Right lobe of liver (tissue), 6 donors: ENCODE data around the gene AOX1. TPM values are rescaled to one million over a fixed set of nuclear protein-coding genes. Genes with fewer than 3 reads are reported as not detected.

Experiments
- ATAC-seq, 4 donors: fragments of 200-7000 bp; cut with Tn5 transposase; one replicate each; pipeline ENCODE4 v1.9.1; 2020; ENCODE audit warnings: mild to moderate bottlenecking in 4 of 4, moderate library complexity in 4 of 4
- DNase-seq, 3 donors: peaks; one replicate each; pipeline ENCODE4 v3.0.0-alpha.2; 2020
- H3K27ac ChIP-seq, 3 donors: fragments of 200-600 bp; one replicate each; pipeline ENCODE4 v1.8.0; 2022
- H3K27me3 ChIP-seq, 2 donors: fragments of 200-600 bp; one replicate each; pipeline ENCODE4 v1.8.0; 2022
- H3K36me3 ChIP-seq, 4 donors: fragments of 200-600 bp; sonication (generic) in 1 of 4; one replicate each; pipeline versions ENCODE4 v1.5.1 to v1.8.0; 2017 to 2022; ENCODE audit warnings: control low read depth in 1 of 4
- H3K4me1 ChIP-seq, 4 donors: fragments of 200-600 bp; sonication (generic) in 1 of 4; one replicate each; pipeline versions ENCODE4 v1.5.1 to v1.8.0; 2017 to 2022; ENCODE audit warnings: control low read depth in 1 of 4
- H3K4me3 ChIP-seq, 3 donors: fragments of 200-600 bp; one replicate each; pipeline ENCODE4 v1.8.0; 2022
- H3K9me3 ChIP-seq, 4 donors: fragments of 200-600 bp; sonication (generic) in 1 of 4; one replicate each; pipeline versions ENCODE4 v1.5.1 to v1.8.0; 2017 to 2022; ENCODE audit warnings: control low read depth in 1 of 4
- CTCF ChIP-seq, 4 donors: fragments of 200-600 bp in 3 of 4; fragments of 450-650 bp in 1 of 4; IDR thresholded peaks; one replicate each; pipeline versions ENCODE4 v1.5.1 to v1.8.0; 2016 to 2022; ENCODE audit warnings: antibody characterized with exemption in 4 of 4, mild to moderate bottlenecking in 2 of 4
- POLR2A ChIP-seq: fragments of 450-650 bp; IDR thresholded peaks from one replicate; pipeline ENCODE4 v1.6.1; 2017; ENCODE audit warnings: antibody characterized with exemption, mild to moderate bottlenecking
- WGBS: methylation state at CpG from one replicate; pipeline ENCODE4 v1.1.6; 2018; ENCODE audit warnings: low coverage, low lambda C conversion rate; ENCODE audit not compliant: insufficient coverage; ENCODE audit errors: missing lambda C conversion rate; 5-methylcytosine and 5-hydroxymethylcytosine counted together
- intact Hi-C, 2 donors: fragments of 100-400 bp; cut with DNase I; formaldehyde crosslinking; loops; one replicate each; pipeline versions ENCODE4 v1.11.2 to v1.14.1; 2022
- total RNA-seq, 6 experiments: library from RNA; depleted of rRNA in 2 of 6; stranded (reverse); fragments of >200 nt in 2 of 6; fragmentation: NEBNext Ultra II Directional in 3 of 6; extraction: Animal tissue kit (Norgen Biotek cat#: 25700) in 3 of 6; gene quantifications; one replicate each; pipeline versions ENCODE4 v1.1.0 to v1.2.4, GENCODE V29; 2016 to 2023
- donor health status: DM: no; HTN: yes; CAD: no.
- donor health status: DM: no; HTN: no; CAD: no.
- donor health status: DM: no; HTN: no; CAD: no.
- donor health status: DM: no; HTN: yes; CAD: no.
- donor health status: DM: no; HTN: yes; CAD: no.

Gene AOX1
- total RNA-seq, 6 experiments from 2014 or later = 524 to 1,747 (median 931) TPM

GRCh38 chr2:200613692-200614091, 27.9 kb downstream of the AOX1 start:
- peak; percentile 26 to 55 (median 50) for ATAC-seq
- DNase-seq = peak; percentile 75 to 81 (median 76)
- TF ChIP-seq POLR2A (no peak), CTCF (IDR thresholded peaks at IDR 0.05) (no peak)
- no peak overlapping the region for H3K4me3 ChIP-seq
- H3K36me3 ChIP-seq = peaks cover 0 to 99% (median 36%) of the 10 kb centered on the region in 4 donors
- no peaks in the 10 kb centered on the region for H3K27me3 ChIP-seq
- peak overlapping the region in 1 of 3 donors; percentile 62 for H3K27ac ChIP-seq
- peaks cover 0 to 69% (median 30%) of the 10 kb centered on the region in 4 donors for H3K4me1 ChIP-seq
- no peaks in the 10 kb centered on the region for H3K9me3 ChIP-seq
- intact Hi-C loops = no loop called here
- 35% methylated on average over 4 of the region's 4 CpGs for WGBS

GRCh38 chr2:200614249-200614648, 28.4 kb downstream of the AOX1 start:
- WGBS = 74% methylated on average over 2 of the region's 2 CpGs
- no peak overlapping the region for H3K4me3 ChIP-seq
- no peak for DNase-seq
- no peaks in the 10 kb centered on the region for H3K9me3 ChIP-seq
- peaks cover 0 to 98% (median 36%) of the 10 kb centered on the region in 4 donors for H3K36me3 ChIP-seq
- peak overlapping the region in 2 of 3 donors; percentile 18 to 62 for H3K27ac ChIP-seq
- intact Hi-C loops = no loop called here
- ATAC-seq = no peak
- H3K27me3 ChIP-seq = no peaks in the 10 kb centered on the region
- no peak for TF ChIP-seq POLR2A
- no peak for TF ChIP-seq CTCF (IDR thresholded peaks at IDR 0.05)
- peaks cover 0 to 75% (median 32%) of the 10 kb centered on the region in 4 donors for H3K4me1 ChIP-seq

- Histone ChIP-seq H3K4me1 (peaks cover 0 to 82% (median 32%) of the 10 kb centered on the region in 4 donors), H3K27ac (peak overlapping the region; percentile 30 to 62 (median 33)), H3K27me3 (no peaks in the 10 kb centered on the region), H3K4me3 (no peak overlapping the region), H3K9me3 (no peaks in the 10 kb centered on the region), H3K36me3 (peaks cover 0 to 96% (median 35%) of the 10 kb centered on the region in 4 donors)
- intact Hi-C loops = no loop called here
- DNase-seq = no peak
- peak; percentile 9 to 43 (median 18) for ATAC-seq
- 38% methylated on average over 1 of the region's 1 CpG for WGBS
- no peak for TF ChIP-seq POLR2A
- TF ChIP-seq CTCF (IDR thresholded peaks at IDR 0.05) = peak in 1 of 4 donors; percentile 19
Observed at GRCh38 chr2:200615247-200615646, 29.4 kb downstream of the AOX1 start.

GRCh38 chr2:200616193-200616592, 30.4 kb downstream of the AOX1 start:
- peaks cover 0 to 96% (median 35%) of the 10 kb centered on the region in 4 donors for H3K36me3 ChIP-seq
- H3K27ac ChIP-seq = peak overlapping the region; percentile 33 to 62 (median 45)
- H3K4me1 ChIP-seq = peaks cover 0 to 92% (median 35%) of the 10 kb centered on the region in 4 donors
- TF ChIP-seq CTCF (IDR thresholded peaks at IDR 0.05) (peak in 1 of 4 donors; percentile 17), POLR2A (no peak)
- DNase-seq = peak; percentile 75 to 86 (median 84)
- H3K27me3 ChIP-seq = no peaks in the 10 kb centered on the region
- WGBS = 27% methylated on average over 5 of the region's 5 CpGs
- ATAC-seq = peak; percentile 75 to 85 (median 80)
- no peaks in the 10 kb centered on the region for H3K9me3 ChIP-seq
- intact Hi-C loops = no loop called here
- H3K4me3 ChIP-seq = no peak overlapping the region
